DOHH2 (cell line): ENCODE results near the gene HSD17B14.

Source experiments
- H3F3A ChIP-seq: fragments of 200-600 bp; sonication (generic), shearing (Covaris generic); 2 replicates; pipeline ENCODE4 v1.6.0; 2016; ENCODE audit warnings: antibody characterized with exemption, mild to moderate bottlenecking; ENCODE audit not compliant: control insufficient read depth, insufficient read depth
- H3K27ac ChIP-seq: fragments of 200-600 bp; sonication (generic); 2 replicates; pipeline ENCODE4 v1.5.1; 2014; ENCODE audit warnings: low read depth, mild to moderate bottlenecking, low read length, moderate library complexity
- H3K27me3 ChIP-seq: fragments of 200-600 bp; sonication (generic); 2 replicates; pipeline ENCODE4 v1.6.1; 2014; ENCODE audit warnings: mild to moderate bottlenecking, low read length, mixed read lengths; ENCODE audit not compliant: control insufficient read depth
- H3K36me3 ChIP-seq: fragments of 200-600 bp; sonication (generic); 2 replicates; pipeline ENCODE4 v1.6.1; 2014; ENCODE audit warnings: mild to moderate bottlenecking, low read length, moderate library complexity, mixed read lengths; ENCODE audit not compliant: control insufficient read depth
- H3K4me1 ChIP-seq: fragments of 200-600 bp; sonication (generic); 2 replicates; pipeline ENCODE4 v1.6.1; 2014; ENCODE audit warnings: mild to moderate bottlenecking, low read length, mixed read lengths; ENCODE audit not compliant: control insufficient read depth
- H3K4me2 ChIP-seq: fragments of 200-600 bp; sonication (generic); 2 replicates; pipeline ENCODE4 v1.6.0; 2014; ENCODE audit warnings: mild to moderate bottlenecking, low read length, moderate library complexity
- H3K4me3 ChIP-seq: fragments of 200-600 bp; sonication (generic); 2 replicates; pipeline ENCODE4 v1.5.1; 2014; ENCODE audit warnings: mild to moderate bottlenecking, low read length, mixed read lengths
- H3K79me2 ChIP-seq: fragments of 200-600 bp; sonication (generic); 2 replicates; pipeline ENCODE4 v1.6.1; 2014; ENCODE audit warnings: mild to moderate bottlenecking, low read length, mixed read lengths; ENCODE audit not compliant: control insufficient read depth
- H3K9me2 ChIP-seq: fragments of 200-600 bp; sonication (generic); replicated peaks from 2 replicates; pipeline ENCODE4 v1.6.1; 2014; ENCODE audit warnings: mild to moderate bottlenecking, low read length, mixed read lengths; ENCODE audit not compliant: control insufficient read depth
- H3K9me3 ChIP-seq: fragments of 200-600 bp; sonication (generic); 2 replicates; pipeline ENCODE4 v1.6.1; 2014; ENCODE audit warnings: antibody characterized with exemption, low read length, mixed read lengths; ENCODE audit not compliant: control insufficient read depth, insufficient read depth
- H4K20me1 ChIP-seq: fragments of 200-600 bp; sonication (generic); 2 replicates; pipeline ENCODE4 v1.6.0; 2014; ENCODE audit warnings: low read depth, mild to moderate bottlenecking, antibody characterized with exemption, low read length, moderate library complexity; ENCODE audit not compliant: control insufficient read depth, insufficient read depth
- CTCF ChIP-seq: fragments of 200-600 bp; sonication (generic); IDR thresholded peaks from one replicate; pipeline ENCODE4 v1.5.1; 2014; ENCODE audit warnings: antibody characterized with exemption, mild to moderate bottlenecking, low read depth, low read length; ENCODE audit not compliant: poor library complexity, severe bottlenecking
- EZH2phosphoT487 ChIP-seq: fragments of 200-600 bp; sonication (generic); IDR thresholded peaks from 2 replicates; pipeline ENCODE4 v1.6.1; 2017; ENCODE audit warnings: borderline replicate concordance, mild to moderate bottlenecking, antibody characterized with exemption, low read length, moderate library complexity, mixed read lengths

HSD17B14 gene

DNA sequence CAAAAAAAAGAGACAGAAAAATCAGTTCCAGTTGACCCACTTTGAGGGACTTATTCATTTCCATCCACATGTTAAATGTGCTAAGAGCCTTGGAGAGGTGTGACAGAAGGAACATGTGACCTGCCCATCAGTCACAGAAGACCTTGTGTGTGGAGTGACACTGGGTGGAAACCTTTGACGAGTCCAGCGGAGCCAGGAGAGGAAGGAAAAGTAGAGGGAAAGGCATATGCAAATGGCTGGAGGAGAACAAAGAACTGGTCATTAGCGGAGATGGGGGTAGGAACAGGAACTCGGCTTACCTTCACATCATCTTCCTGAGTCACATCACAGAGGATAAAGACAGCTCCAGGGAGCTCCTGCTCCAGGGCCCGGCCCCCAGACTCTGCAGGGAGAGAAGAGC lies 2.3 kb downstream of the HSD17B14 start:
- H3K9me3 ChIP-seq = no peaks in the 10 kb centered on the region
- peak overlapping the region; percentile 48 for H3K4me2 ChIP-seq
- no peaks in the 10 kb centered on the region for H3K79me2 ChIP-seq
- no peak overlapping the region for H3K27ac ChIP-seq
- no peaks in the 10 kb centered on the region for H3K9me2 ChIP-seq
- TF ChIP-seq CTCF = no peak
- TF ChIP-seq EZH2phosphoT487 = no peak
- H3K4me3 ChIP-seq = peak overlapping the region; percentile 54
- H3K36me3 ChIP-seq = no peaks in the 10 kb centered on the region
- peaks cover 30% of the 10 kb centered on the region for H3K4me1 ChIP-seq
- H4K20me1 ChIP-seq = no peaks in the 10 kb centered on the region
- peaks cover 6% of the 10 kb centered on the region for H3F3A ChIP-seq
- no peaks in the 10 kb centered on the region for H3K27me3 ChIP-seq

DNA sequence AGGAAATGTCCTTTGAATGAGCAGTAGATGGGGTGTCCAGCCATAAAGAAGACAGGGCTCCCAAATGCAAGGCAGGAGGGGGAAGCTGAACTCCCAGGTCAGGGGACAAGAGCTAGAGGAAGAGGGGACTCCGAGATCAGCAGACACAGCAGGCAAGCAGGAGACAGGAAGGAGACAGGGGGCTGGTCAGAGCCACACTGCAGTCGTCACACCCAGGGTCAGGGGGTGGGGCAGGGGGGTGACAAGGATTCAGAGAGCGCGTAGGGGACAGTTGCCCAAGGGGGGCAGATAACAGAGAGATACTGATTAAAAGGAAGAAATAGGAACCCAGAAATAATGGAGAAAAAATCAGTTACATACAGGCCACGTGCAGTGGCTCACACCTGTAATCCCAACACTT lies 3.2 kb downstream of the HSD17B14 start:
- no peaks in the 10 kb centered on the region for H3K36me3 ChIP-seq
- no peaks in the 10 kb centered on the region for H3K9me2 ChIP-seq
- H4K20me1 ChIP-seq = no peaks in the 10 kb centered on the region
- no peak overlapping the region for H3K27ac ChIP-seq
- peaks cover 30% of the 10 kb centered on the region for H3K4me1 ChIP-seq
- H3K4me2 ChIP-seq = no peak overlapping the region
- TF ChIP-seq EZH2phosphoT487 (no peak), CTCF (no peak)
- H3F3A ChIP-seq = peaks cover 3% of the 10 kb centered on the region; the same call in 1 of the 2 replicates
- no peak overlapping the region for H3K4me3 ChIP-seq
- no peaks in the 10 kb centered on the region for H3K79me2 ChIP-seq
- no peaks in the 10 kb centered on the region for H3K27me3 ChIP-seq
- no peaks in the 10 kb centered on the region for H3K9me3 ChIP-seq

DNA sequence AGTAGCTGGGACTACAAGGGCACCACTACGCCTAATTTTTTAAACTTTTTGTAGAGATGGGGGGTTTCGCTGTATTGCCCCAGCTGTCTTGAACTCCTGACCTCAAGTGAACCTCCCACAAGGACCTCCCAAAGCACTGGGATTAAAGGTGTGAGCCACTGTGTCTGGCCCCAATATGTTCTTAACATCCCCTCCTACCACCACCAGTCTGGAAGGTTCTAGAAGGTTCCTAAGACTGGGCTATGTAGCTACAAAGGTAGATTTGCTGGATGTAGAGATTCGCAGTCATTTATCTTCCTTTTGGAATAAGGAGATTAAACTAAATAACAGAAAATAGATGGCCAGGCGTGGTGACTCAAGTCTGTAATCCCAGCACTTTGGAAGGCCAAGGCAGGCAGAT lies 5.3 kb downstream of the HSD17B14 start:
- H3K27ac ChIP-seq = no peak overlapping the region
- H3K27me3 ChIP-seq = no peaks in the 10 kb centered on the region
- no peaks in the 10 kb centered on the region for H3K36me3 ChIP-seq
- H3K79me2 ChIP-seq = no peaks in the 10 kb centered on the region
- no peak for TF ChIP-seq EZH2phosphoT487
- no peak for TF ChIP-seq CTCF
- H3K9me2 ChIP-seq = no peaks in the 10 kb centered on the region
- no peaks in the 10 kb centered on the region for H3K9me3 ChIP-seq
- no peaks in the 10 kb centered on the region for H4K20me1 ChIP-seq
- H3K4me1 ChIP-seq = peaks cover 13% of the 10 kb centered on the region
- no peak overlapping the region for H3K4me3 ChIP-seq
- peaks cover 2% of the 10 kb centered on the region; the same call in 1 of the 2 replicates for H3F3A ChIP-seq
- H3K4me2 ChIP-seq = no peak overlapping the region

DNA sequence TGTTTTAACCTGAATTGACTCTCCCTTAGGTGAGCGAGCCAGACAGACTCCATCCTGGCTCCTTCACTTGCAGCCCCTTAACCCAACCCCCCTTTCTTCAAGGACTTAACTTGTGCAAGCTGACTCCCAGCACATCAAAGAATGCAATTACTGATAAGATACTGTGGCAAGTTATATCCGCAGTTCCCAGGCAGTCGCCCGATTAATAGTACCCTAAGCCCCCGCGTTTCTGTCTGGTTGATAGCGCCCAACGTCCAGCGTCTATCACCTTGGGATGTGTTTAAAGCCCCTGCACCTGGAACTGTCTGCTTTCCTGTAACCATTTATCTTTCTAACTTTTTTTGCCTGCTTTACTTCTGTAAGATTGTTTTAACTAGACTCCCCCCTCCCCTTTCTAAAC lies 6.2 kb downstream of the HSD17B14 start:
- no peaks in the 10 kb centered on the region for H3K9me3 ChIP-seq
- no peak overlapping the region for H3K4me2 ChIP-seq
- H3K27me3 ChIP-seq = no peaks in the 10 kb centered on the region
- no peaks in the 10 kb centered on the region for H4K20me1 ChIP-seq
- no peaks in the 10 kb centered on the region for H3K9me2 ChIP-seq
- no peaks in the 10 kb centered on the region for H3K79me2 ChIP-seq
- H3K36me3 ChIP-seq = no peaks in the 10 kb centered on the region
- no peaks in the 10 kb centered on the region for H3F3A ChIP-seq
- no peak overlapping the region for H3K27ac ChIP-seq
- H3K4me3 ChIP-seq = no peak overlapping the region
- peaks cover 7% of the 10 kb centered on the region for H3K4me1 ChIP-seq
- TF ChIP-seq EZH2phosphoT487 = no peak
- TF ChIP-seq CTCF = no peak
